OCI-LY3 (cell line): ENCODE data around the gene IGSF3.

ENCODE experiments used
- CTCF ChIP-seq: fragments of 200-600, 300-600 bp; sonication (generic); IDR thresholded peaks from 2 replicates; pipeline ENCODE4 v1.5.1; 2014; ENCODE audit warnings: antibody characterized with exemption, low read length, low read depth
- EZH2phosphoT487 ChIP-seq: fragments of 200-600 bp; shearing (Covaris generic); IDR thresholded peaks from 2 replicates; pipeline ENCODE4 v1.6.1; 2018; ENCODE audit warnings: antibody characterized with exemption, mixed run types, low read depth

- TF ChIP-seq CTCF (no peak), EZH2phosphoT487 (no peak)
These were observed 43.1 kb upstream of the IGSF3 start for GRCh38 chr1:116710420-116711262.
